Measurements from ENCODE around the gene FAF1. TPM values are rescaled to one million over a fixed set of nuclear protein-coding genes. Genes with fewer than 3 reads are reported as not detected.
"Not testable (repeated sequence)": the region's sequence is repeated elsewhere in the genome, so short reads cannot be mapped to it uniquely, and the experiment has no call there.

The FAF1 gene
- total RNA-seq, 1 experiment from 2014 or later, result 78.7 TPM

- Histone ChIP-seq H3K9me3 (no peaks in the 10 kb centered on the region), H3K36me3 (ENCODE audit: control insufficient read depth, insufficient read depth, low read length) (no peaks in the 10 kb centered on the region), H3K4me3 (ENCODE audit: low read depth, low read length) (no peak overlapping the region), H3K27me3 (replicated peaks; ENCODE audit: control insufficient read depth, insufficient read depth, low read length) (no peaks in the 10 kb centered on the region), H3K4me1 (peaks cover 7% of the 10 kb centered on the region; the same call in 1 of the 2 replicates)
- H3K4me3 Mint-ChIP-seq (ENCODE audit: unreplicated experiment), result no peak overlapping the region
- peaks cover 7% of the 10 kb centered on the region for H3K4me1 Mint-ChIP-seq (ENCODE audit: low read depth, unreplicated experiment)
- H3K27me3 Mint-ChIP-seq (ENCODE audit: insufficient read depth, unreplicated experiment), result no peaks in the 10 kb centered on the region
- CTCF ChIA-PET, result no interaction called here
- H3K27ac Mint-ChIP-seq (ENCODE audit: unreplicated experiment), result no peak overlapping the region
- intact Hi-C loops (cut with micrococcal nuclease; ENCODE audit: unreplicated experiment), result no loop called here
- POLR2A ChIA-PET, result no interaction called here
- no peak for DNase-seq
- no peaks in the 10 kb centered on the region for H3K9me3 Mint-ChIP-seq (ENCODE audit: unreplicated experiment)
- no TSS peak for BruUV-seq (replicated peaks)
- TF ChIP-seq, protein P1, sequence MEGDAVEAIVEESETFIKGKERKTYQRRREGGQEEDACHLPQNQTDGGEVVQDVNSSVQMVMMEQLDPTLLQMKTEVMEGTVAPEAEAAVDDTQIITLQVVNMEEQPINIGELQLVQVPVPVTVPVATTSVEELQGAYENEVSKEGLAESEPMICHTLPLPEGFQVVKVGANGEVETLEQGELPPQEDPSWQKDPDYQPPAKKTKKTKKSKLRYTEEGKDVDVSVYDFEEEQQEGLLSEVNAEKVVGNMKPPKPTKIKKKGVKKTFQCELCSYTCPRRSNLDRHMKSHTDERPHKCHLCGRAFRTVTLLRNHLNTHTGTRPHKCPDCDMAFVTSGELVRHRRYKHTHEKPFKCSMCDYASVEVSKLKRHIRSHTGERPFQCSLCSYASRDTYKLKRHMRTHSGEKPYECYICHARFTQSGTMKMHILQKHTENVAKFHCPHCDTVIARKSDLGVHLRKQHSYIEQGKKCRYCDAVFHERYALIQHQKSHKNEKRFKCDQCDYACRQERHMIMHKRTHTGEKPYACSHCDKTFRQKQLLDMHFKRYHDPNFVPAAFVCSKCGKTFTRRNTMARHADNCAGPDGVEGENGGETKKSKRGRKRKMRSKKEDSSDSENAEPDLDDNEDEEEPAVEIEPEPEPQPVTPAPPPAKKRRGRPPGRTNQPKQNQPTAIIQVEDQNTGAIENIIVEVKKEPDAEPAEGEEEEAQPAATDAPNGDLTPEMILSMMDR (IDR thresholded peaks at IDR 0.05; ENCODE audit: insufficient read depth in 1 of 2, low read depth in 1 of 2, low read length in 1 of 2, severe bottlenecking in 1 of 2, unreplicated experiment in 1 of 2), result no peak
- H3K36me3 Mint-ChIP-seq (ENCODE audit: insufficient read depth, unreplicated experiment), result peaks cover 13% of the 10 kb centered on the region
Measured at GRCh38 chr1:50717327-50717726, 242.7 kb downstream of the FAF1 start.

GRCh38 chr1:50716455-50716854 is 243.6 kb downstream of the FAF1 start:
- POLR2A ChIA-PET; BruUV-seq (replicated peaks); H3K4me1 ChIP-seq; intact Hi-C loops (cut with micrococcal nuclease; ENCODE audit: unreplicated experiment); H3K9me3 ChIP-seq; H3K4me1 Mint-ChIP-seq (ENCODE audit: low read depth, unreplicated experiment); CTCF ChIA-PET; H3K36me3 Mint-ChIP-seq (ENCODE audit: insufficient read depth, unreplicated experiment); H3K36me3 ChIP-seq (ENCODE audit: control insufficient read depth, insufficient read depth, low read length); H3K4me3 Mint-ChIP-seq (ENCODE audit: unreplicated experiment); H3K27me3 ChIP-seq (replicated peaks; ENCODE audit: control insufficient read depth, insufficient read depth, low read length); H3K4me3 ChIP-seq (ENCODE audit: low read depth, low read length); H3K27ac Mint-ChIP-seq (ENCODE audit: unreplicated experiment); H3K27me3 Mint-ChIP-seq (ENCODE audit: insufficient read depth, unreplicated experiment); H3K9me3 Mint-ChIP-seq (ENCODE audit: unreplicated experiment); DNase-seq: not testable (repeated sequence)

DNA sequence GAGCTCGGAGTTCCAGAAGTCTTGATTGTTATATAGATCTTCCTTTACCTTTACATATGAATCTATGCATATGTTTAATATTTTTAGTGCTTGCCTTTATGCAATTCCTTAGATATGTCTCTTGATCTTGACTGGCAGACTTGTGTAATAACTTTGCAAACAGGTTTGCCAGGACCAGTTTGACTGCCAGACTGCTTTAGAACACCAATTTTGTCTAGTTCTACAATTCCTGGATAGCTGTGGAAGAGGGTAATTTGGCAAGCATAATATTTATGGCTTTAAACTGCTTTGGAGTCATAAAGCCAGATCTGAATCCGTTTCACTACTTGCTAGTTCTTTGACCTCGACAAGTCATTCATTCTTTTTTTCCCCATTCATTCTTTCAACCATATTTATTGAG is 250.0 kb downstream of the FAF1 start:
- BruUV-seq (replicated peaks), result no TSS peak

More for the DNA sequence above, 250.0 kb downstream of the FAF1 start:
- no peaks in the 10 kb centered on the region for H3K27me3 ChIP-seq (replicated peaks; ENCODE audit: control insufficient read depth, insufficient read depth, low read length)
- H3K27ac Mint-ChIP-seq (ENCODE audit: unreplicated experiment), result no peak overlapping the region
- ChIA-PET CTCF (no interaction called here), POLR2A (no interaction called here)
- no peaks in the 10 kb centered on the region for H3K36me3 Mint-ChIP-seq (ENCODE audit: insufficient read depth, unreplicated experiment)
- H3K9me3 Mint-ChIP-seq (ENCODE audit: unreplicated experiment), result no peaks in the 10 kb centered on the region
- TF ChIP-seq, protein P1 (IDR thresholded peaks at IDR 0.05; ENCODE audit: insufficient read depth in 1 of 2, low read depth in 1 of 2, low read length in 1 of 2, severe bottlenecking in 1 of 2, unreplicated experiment in 1 of 2), result no peak
- H3K4me3 ChIP-seq (ENCODE audit: low read depth, low read length), result no peak overlapping the region
- H3K36me3 ChIP-seq (ENCODE audit: control insufficient read depth, insufficient read depth, low read length), result no peaks in the 10 kb centered on the region
- no peak overlapping the region for H3K4me3 Mint-ChIP-seq (ENCODE audit: unreplicated experiment)
- H3K4me1 Mint-ChIP-seq (ENCODE audit: low read depth, unreplicated experiment), result no peaks in the 10 kb centered on the region
- no peak for DNase-seq
- intact Hi-C loops (cut with micrococcal nuclease; ENCODE audit: unreplicated experiment), result no loop called here
- no peaks in the 10 kb centered on the region for H3K27me3 Mint-ChIP-seq (ENCODE audit: insufficient read depth, unreplicated experiment)
- H3K9me3 ChIP-seq, result no peaks in the 10 kb centered on the region
- no peaks in the 10 kb centered on the region for H3K4me1 ChIP-seq
